Fibroblast of mammary gland (primary cell): ENCODE results near the gene CGA.
A peak's percentile ranks its signal among the peaks of the same experiment; 100 is the strongest.

Experiments
- DNase-seq: peaks from one replicate; pipeline ENCODE4 v3.0.0-alpha.2; 2010; ENCODE audit warnings: low read depth
- H3K4me3 ChIP-seq: 2 replicates; pipeline ENCODE4 v1.5.1; 2011; ENCODE audit warnings: low read depth, mild to moderate bottlenecking, low read length, moderate library complexity; ENCODE audit not compliant: control insufficient read depth
- TF ChIP-seq, protein P1 (sequence below): conservative IDR thresholded peaks from 2 replicates; pipeline ENCODE4 v1.5.1; 2011; ENCODE audit warnings: low read depth, low read length, inconsistent platforms; ENCODE audit not compliant: control insufficient read depth, insufficient read depth

Gene CGA

DNA sequence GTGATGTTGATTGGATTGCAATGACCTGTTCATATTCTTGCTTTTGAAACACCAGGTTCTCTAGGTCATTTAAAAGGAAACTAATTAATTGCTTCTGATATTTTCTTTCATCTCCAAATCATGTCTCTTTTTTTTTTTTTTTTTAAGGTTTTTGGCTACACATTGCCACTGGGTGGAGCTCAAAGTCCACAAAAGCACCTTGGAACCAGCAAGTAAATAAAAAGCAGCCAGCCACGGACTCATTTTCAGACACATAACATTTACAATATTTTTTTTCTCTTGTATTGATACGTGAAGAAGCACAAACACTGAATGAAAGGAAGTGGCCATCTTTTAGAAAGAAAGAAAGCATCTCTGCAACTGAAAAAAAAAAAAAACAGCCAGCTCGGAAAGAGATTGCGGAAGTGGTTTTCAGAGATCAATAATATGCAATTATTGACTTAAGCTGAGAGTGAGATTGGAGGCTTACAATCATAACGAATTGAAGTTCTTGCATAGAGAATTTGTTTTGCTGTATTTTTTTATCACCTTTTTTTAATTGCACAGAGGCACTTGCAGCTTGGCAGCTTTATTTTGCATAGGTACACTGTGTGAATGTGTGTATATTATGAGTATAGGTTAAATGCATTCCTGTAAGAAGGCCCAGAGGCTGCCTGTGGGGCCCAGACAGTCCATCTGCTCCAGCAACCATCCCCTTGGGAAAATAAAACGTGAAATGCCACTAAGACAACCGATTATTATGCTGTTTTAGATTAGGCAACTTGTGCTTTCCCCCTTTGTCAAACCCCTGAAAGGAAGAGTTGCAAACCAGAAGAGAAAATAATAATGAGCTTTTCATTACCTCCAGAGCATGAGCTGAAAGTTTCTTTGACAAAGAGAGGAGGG is 28.2 kb downstream of the CGA start:
- TF ChIP-seq, protein P1, sequence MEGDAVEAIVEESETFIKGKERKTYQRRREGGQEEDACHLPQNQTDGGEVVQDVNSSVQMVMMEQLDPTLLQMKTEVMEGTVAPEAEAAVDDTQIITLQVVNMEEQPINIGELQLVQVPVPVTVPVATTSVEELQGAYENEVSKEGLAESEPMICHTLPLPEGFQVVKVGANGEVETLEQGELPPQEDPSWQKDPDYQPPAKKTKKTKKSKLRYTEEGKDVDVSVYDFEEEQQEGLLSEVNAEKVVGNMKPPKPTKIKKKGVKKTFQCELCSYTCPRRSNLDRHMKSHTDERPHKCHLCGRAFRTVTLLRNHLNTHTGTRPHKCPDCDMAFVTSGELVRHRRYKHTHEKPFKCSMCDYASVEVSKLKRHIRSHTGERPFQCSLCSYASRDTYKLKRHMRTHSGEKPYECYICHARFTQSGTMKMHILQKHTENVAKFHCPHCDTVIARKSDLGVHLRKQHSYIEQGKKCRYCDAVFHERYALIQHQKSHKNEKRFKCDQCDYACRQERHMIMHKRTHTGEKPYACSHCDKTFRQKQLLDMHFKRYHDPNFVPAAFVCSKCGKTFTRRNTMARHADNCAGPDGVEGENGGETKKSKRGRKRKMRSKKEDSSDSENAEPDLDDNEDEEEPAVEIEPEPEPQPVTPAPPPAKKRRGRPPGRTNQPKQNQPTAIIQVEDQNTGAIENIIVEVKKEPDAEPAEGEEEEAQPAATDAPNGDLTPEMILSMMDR: peak; percentile 51
- H3K4me3 ChIP-seq: peak overlapping the region; percentile 16
- peak; percentile 69 for DNase-seq

DNA sequence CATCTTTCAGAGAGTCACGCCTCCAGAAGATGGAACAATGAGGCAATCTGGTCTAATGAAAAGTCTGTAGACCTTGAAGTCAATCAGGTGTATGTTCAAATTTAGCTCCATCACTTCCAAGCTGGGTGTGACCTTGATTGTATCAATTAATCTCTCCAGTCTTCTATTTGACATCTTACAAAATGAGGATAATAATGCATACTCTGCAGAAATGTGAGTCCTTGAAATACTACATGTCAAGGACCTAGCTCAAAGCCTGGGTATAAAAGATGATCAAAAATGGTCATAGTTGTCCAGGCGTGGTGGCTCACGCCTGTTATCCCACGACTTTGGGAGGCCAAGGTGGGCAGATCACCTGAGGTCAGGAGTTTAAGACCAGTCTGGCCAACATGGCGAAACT is 29.8 kb downstream of the CGA start:
- H3K4me3 ChIP-seq: no peak overlapping the region
- TF ChIP-seq, protein P1: no peak
- no peak for DNase-seq

DNA sequence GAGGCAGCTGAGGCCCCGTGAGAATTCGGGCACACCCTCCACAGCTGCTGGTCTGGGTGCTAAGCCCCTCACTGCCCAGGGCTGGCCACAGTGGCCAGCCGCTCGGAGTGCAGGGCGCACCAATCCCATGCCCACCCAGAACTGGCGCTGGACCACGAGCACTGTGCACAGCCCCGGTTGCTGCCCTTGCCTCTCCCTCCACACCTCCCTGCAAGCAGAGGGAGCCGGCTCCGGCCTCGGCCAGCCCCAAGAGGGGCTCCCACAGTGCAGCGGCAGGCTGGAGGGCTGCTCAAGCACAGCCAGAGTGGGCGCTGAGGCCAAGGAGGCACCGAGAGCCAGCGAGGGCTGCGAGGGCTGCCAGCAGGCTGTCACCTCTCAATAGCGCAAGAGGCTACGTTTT is 35.0 kb downstream of the CGA start:
- TF ChIP-seq, protein P1: no peak
- no peak overlapping the region for H3K4me3 ChIP-seq
- no peak for DNase-seq

DNA sequence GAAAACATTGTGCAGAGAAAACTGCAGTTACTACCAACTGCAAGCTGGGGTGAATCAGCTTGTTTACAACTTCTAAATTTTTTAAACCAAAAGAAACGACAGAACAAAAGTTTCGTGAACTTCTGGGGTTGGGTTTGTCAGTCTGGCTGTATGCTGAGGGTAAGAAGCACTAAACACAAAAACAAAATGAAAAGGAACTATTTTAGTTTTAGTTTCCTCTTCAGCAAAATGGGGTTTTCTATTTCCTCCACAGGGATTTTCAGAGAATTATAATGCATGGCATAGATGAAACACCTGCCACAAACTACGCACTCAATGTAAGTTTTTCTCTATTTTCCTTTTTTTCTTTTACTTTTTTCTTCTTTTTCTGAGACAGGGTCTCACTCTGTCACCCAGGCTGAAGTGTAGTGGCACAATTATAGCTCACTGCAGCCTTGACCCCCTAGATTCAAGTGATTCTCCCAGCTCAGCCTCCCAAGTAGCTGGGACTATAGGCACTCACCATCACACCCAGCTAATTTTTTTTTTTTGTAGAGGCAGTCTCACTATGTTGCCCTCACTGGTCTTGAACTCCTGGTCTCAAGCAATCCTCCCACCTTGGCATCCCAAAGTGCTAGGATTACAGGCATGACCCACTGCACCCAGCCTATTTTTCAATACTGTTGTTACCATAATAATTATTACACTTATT is 40.6 kb downstream of the CGA start:
- no peak for DNase-seq
- H3K4me3 ChIP-seq: no peak overlapping the region
- TF ChIP-seq, protein P1: no peak

DNA sequence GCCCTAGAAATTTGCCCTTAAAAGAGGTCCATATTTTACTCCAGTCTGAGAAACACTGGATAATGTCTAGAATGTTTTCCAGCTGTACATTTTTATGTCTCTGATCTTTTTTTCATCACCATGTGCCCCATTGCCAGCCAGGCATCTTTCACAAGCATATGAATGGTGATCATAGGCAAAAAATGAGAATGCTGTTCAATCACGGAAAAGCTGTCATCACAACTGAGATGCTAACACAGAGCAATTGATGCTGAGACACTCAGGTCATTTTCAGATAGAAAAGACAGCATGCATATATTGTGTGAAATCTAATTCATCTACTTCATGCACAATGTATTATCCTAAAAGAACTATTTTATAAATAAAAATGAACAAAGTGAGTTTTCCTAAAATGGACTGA is 41.6 kb downstream of the CGA start:
- TF ChIP-seq, protein P1: no peak
- no peak for DNase-seq
- no peak overlapping the region for H3K4me3 ChIP-seq

DNA sequence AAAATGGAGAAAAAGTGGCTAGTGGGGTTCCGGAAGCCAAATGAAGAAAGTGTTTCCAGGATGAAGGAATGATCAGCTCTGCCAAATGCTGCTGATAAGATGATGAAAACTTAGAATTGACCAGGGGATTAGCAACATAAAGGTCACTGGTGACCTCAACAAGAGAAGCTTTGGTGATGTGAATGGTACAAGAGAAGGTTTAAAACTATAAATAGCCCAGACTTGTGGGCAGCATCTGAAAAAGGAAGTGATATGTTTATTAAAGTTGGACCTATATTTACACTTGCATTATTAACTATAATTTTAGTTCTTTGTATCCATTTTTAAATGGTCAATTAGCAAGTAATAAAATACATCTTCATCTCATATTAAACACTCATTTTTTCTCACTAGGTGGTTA is 45.1 kb downstream of the CGA start:
- DNase-seq: no peak
- TF ChIP-seq, protein P1: no peak
- H3K4me3 ChIP-seq: no peak overlapping the region
